Thyroid gland (tissue), 4 donors: Measurements from ENCODE around the gene HAPLN1. TPM values are rescaled to one million over a fixed set of nuclear protein-coding genes. Genes with fewer than 3 reads are reported as not detected.

Source experiments
- DNase-seq, 2 donors: peaks; one replicate each; pipeline ENCODE4 v3.0.0-alpha.2; 2019
- H3K27ac ChIP-seq, 3 donors: fragments of 200-600 bp; sonication (generic); 1 replicate in 2 of 3; 2 replicates in 1 of 3; pipeline ENCODE4 v1.5.1; 2016 to 2019; ENCODE audit warnings: mild to moderate bottlenecking in 1 of 3, moderate library complexity in 1 of 3
- H3K27me3 ChIP-seq: fragments of 200-600 bp; sonication (generic); one replicate; pipeline ENCODE4 v1.5.1; 2019
- H3K36me3 ChIP-seq, 2 donors: fragments of 200-600 bp; sonication (generic); one replicate each; pipeline ENCODE4 v1.5.1; 2016 to 2019
- H3K4me1 ChIP-seq, 2 donors: fragments of 200-600 bp; sonication (generic); one replicate each; pipeline ENCODE4 v1.5.1; 2017 to 2019
- H3K4me3 ChIP-seq, 3 donors: fragments of 200-600 bp; sonication (generic); replicated peaks in 1 of 3; 1 replicate in 2 of 3; 2 replicates in 1 of 3; pipeline ENCODE4 v1.5.1; 2016; ENCODE audit warnings: mild to moderate bottlenecking in 1 of 3
- H3K9me3 ChIP-seq: fragments of 200-600 bp; sonication (generic); one replicate; pipeline ENCODE4 v1.5.1; 2017
- CTCF ChIP-seq, 6 experiments: fragments of 200-600 bp in 3 of 6; fragments of 450-650 bp in 3 of 6; sonication (generic) in 3 of 6; IDR thresholded peaks; one replicate each; pipeline ENCODE4 v1.5.1; 2016 to 2019; ENCODE audit warnings: antibody characterized with exemption in 6 of 6, mild to moderate bottlenecking in 2 of 6, inconsistent platforms in 1 of 6, moderate library complexity in 1 of 6
- POLR2A ChIP-seq, 2 donors: fragments of 450-650 bp; IDR thresholded peaks; one replicate each; pipeline ENCODE4 v1.6.1; 2017; ENCODE audit warnings: antibody characterized with exemption in 2 of 2, mild to moderate bottlenecking in 2 of 2, moderate library complexity in 1 of 2
- WGBS, 2 donors: methylation state at CpG; one replicate each; pipeline ENCODE4 v1.1.5; 2017; 5-methylcytosine and 5-hydroxymethylcytosine counted together
- intact Hi-C: fragments of 100-400 bp; cut with DNase I; formaldehyde crosslinking; loops from one replicate; pipeline ENCODE4 v1.15.1; 2023
- total RNA-seq, 4 donors: library from RNA; depleted of rRNA; stranded (reverse); fragments of >200 nt; gene quantifications; one replicate each; pipeline ENCODE4 v1.2.3, GENCODE V29; 2016

Gene HAPLN1
- total RNA-seq, 4 donors from 2014 or later: not detected

GRCh38 chr5:83711982-83712601, 8.6 kb downstream of the HAPLN1 start:
- 48% methylated on average over 2 of the region's 2 CpGs for WGBS, 2 donors
- TF ChIP-seq CTCF (IDR thresholded peaks at IDR 0.05): peak in 5 of 6 experiments; percentile 33 to 76 (median 62)
- TF ChIP-seq POLR2A (IDR thresholded peaks at IDR 0.05): no peak
- H3K36me3 ChIP-seq: no peaks in the 10 kb centered on the region
- no peak overlapping the region for H3K4me3 ChIP-seq
- H3K4me1 ChIP-seq: peaks cover 0 to 6% of the 10 kb centered on the region in 2 donors
- DNase-seq: peak; percentile 38
- no peaks in the 10 kb centered on the region for H3K27me3 ChIP-seq
- intact Hi-C loops: no loop called here
- no peaks in the 10 kb centered on the region for H3K9me3 ChIP-seq
- H3K27ac ChIP-seq: no peak overlapping the region

DNA sequence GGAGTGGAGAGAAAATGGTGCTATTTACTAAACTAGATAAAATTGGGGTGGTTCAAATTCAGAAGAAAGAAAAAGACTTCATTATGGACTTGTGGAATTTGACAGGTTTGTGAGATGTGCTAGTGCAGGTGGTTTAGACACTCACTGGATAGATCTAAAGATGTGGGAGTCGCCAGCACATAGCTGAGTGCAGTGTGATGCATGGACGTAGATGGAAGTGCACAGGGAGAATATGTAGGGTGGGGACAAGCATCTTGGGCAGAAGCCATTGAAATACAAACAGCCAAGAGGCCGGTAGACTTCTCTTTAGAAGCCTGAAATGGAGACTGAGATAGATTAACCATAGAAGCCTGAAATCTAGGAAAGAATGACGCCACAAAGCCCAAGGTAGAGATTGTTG, 10.7 kb downstream of the HAPLN1 start:
- Histone ChIP-seq H3K36me3 (no peaks in the 10 kb centered on the region), H3K4me3 (no peak overlapping the region), H3K9me3 (no peaks in the 10 kb centered on the region), H3K27ac (no peak overlapping the region), H3K27me3 (no peaks in the 10 kb centered on the region), H3K4me1 (no peaks in the 10 kb centered on the region)
- no peak for TF ChIP-seq CTCF (IDR thresholded peaks at IDR 0.05)
- TF ChIP-seq POLR2A (IDR thresholded peaks at IDR 0.05): no peak
- no peak for DNase-seq
- intact Hi-C loops: no loop called here
- 68 to 69% methylated on average over 4 of the region's 4 CpGs for WGBS, 2 donors

- 98 to 100% methylated on average over 1 of the region's 1 CpG for WGBS, 2 donors
These were observed 12.5 kb downstream of the HAPLN1 start for GRCh38 chr5:83708170-83708569.

DNA sequence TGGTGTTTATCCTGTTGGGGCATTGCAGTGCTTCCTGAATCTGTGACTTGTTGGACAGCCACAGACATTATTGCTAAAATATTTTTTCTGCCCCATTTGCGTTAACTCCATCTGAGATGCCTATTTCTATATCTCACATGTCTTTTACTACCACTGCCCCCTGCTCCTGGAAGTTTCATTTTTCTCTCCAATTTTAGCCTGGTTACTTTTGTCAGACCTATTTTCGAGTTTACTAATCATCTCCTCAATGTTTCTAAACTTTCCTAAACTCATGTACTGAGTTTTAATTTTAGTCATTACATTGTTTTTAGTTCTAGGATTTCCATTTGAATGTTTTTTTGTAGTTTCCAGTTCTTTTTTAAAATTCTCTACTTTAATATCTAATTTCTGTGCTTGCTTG, 17.6 kb downstream of the HAPLN1 start:
- Histone ChIP-seq H3K27ac (no peak overlapping the region), H3K36me3 (no peaks in the 10 kb centered on the region), H3K27me3 (no peaks in the 10 kb centered on the region), H3K9me3 (no peaks in the 10 kb centered on the region), H3K4me1 (no peaks in the 10 kb centered on the region), H3K4me3 (no peak overlapping the region)
- TF ChIP-seq CTCF (IDR thresholded peaks at IDR 0.05) (no peak), POLR2A (IDR thresholded peaks at IDR 0.05) (no peak)
- WGBS, 2 donors: 74 to 83% methylated on average over 2 of the region's 2 CpGs
- no peak for DNase-seq
- intact Hi-C loops: no loop called here

More at GRCh38 chr5:83708170-83708569, 12.5 kb downstream of the HAPLN1 start:
- DNase-seq: no peak
- no peak for TF ChIP-seq CTCF (IDR thresholded peaks at IDR 0.05)
- TF ChIP-seq POLR2A (IDR thresholded peaks at IDR 0.05): no peak
- Histone ChIP-seq H3K9me3 (no peaks in the 10 kb centered on the region), H3K4me3 (no peak overlapping the region), H3K4me1 (no peaks in the 10 kb centered on the region), H3K27me3 (no peaks in the 10 kb centered on the region), H3K36me3 (no peaks in the 10 kb centered on the region), H3K27ac (no peak overlapping the region)
- intact Hi-C loops: no loop called here

GRCh38 chr5:83701886-83702285, 18.8 kb downstream of the HAPLN1 start:
- no peaks in the 10 kb centered on the region for H3K27me3 ChIP-seq
- H3K4me3 ChIP-seq: no peak overlapping the region
- H3K36me3 ChIP-seq: no peaks in the 10 kb centered on the region
- H3K4me1 ChIP-seq: no peaks in the 10 kb centered on the region
- no peak for TF ChIP-seq CTCF (IDR thresholded peaks at IDR 0.05)
- TF ChIP-seq POLR2A (IDR thresholded peaks at IDR 0.05): no peak
- DNase-seq: no peak
- H3K27ac ChIP-seq: no peak overlapping the region
- intact Hi-C loops: no loop called here
- WGBS, 2 donors: 93 to 95% methylated on average over 6 of the region's 6 CpGs
- no peaks in the 10 kb centered on the region for H3K9me3 ChIP-seq
